AG10803 (cell line): ENCODE measurements around the gene IL36B.
A peak's percentile ranks its signal among the peaks of the same experiment; 100 is the strongest.

ENCODE experiments used
- DNase-seq: peaks from one replicate; pipeline ENCODE4 v3.0.0; 2010; ENCODE audit warnings: low read depth
- H3K4me3 ChIP-seq: 2 replicates; pipeline ENCODE4 v1.5.1; 2011; ENCODE audit warnings: mild to moderate bottlenecking, low read length, control low read depth
- CTCF ChIP-seq: conservative IDR thresholded peaks from 2 replicates; pipeline ENCODE4 v1.5.1; 2011; ENCODE audit warnings: mild to moderate bottlenecking, low read length, control low read depth, inconsistent platforms

IL36B gene

GRCh38 chr2:113060396-113060795, 7.7 kb upstream of the IL36B start:
- DNase-seq: peak; percentile 14
- H3K4me3 ChIP-seq: no peak overlapping the region
- TF ChIP-seq CTCF: no peak

GRCh38 chr2:113058998-113059960, 6.6 kb upstream of the IL36B start, which contains the start of gene IL36RN:
IL36RN (plus strand) TSS chr2:113059198; CDS start chr2:113059439, 241 bp downstream.
- no peak within 1 kb of the TSS for H3K4me3 ChIP-seq
- TF ChIP-seq CTCF: no peak
- DNase-seq: no peak

- no peak for DNase-seq
- H3K4me3 ChIP-seq: no peak overlapping the region
- TF ChIP-seq CTCF: no peak
Measured at GRCh38 chr2:113058411-113058994, 5.8 kb upstream of the IL36B start.

- TF ChIP-seq CTCF: no peak
- no peak for DNase-seq
Measured at GRCh38 chr2:113057117-113057516, 4.5 kb upstream of the IL36B start.

GRCh38 chr2:113056521-113056920, 3.9 kb upstream of the IL36B start:
- H3K4me3 ChIP-seq: no peak overlapping the region
- TF ChIP-seq CTCF: no peak
- no peak for DNase-seq

More at GRCh38 chr2:113057117-113057516, 4.5 kb upstream of the IL36B start:
- H3K4me3 ChIP-seq: no peak overlapping the region

GRCh38 chr2:113054066-113054465, 1.4 kb upstream of the IL36B start:
- no peak overlapping the region for H3K4me3 ChIP-seq
- TF ChIP-seq CTCF: no peak
- no peak for DNase-seq
